GM23338 (cell line): ENCODE data around the gene DUSP11. TPM values are rescaled to one million over a fixed set of nuclear protein-coding genes. Genes with fewer than 3 reads are reported as not detected.

Source experiments
- ATAC-seq: fragments of 200-7000 bp; cut with Tn5 transposase; 3 replicates; pipeline ENCODE4 v1.9.1; 2020
- DNase-seq: peaks from one replicate; pipeline ENCODE4 v3.0.0-alpha.2; 2015; ENCODE audit warnings: low spot score
- H2AFZ ChIP-seq: fragments of 200-600 bp; sonication (generic); 2 replicates; pipeline ENCODE4 v1.8.0; 2016; ENCODE audit warnings: antibody characterized with exemption, mild to moderate bottlenecking, moderate library complexity
- H3F3A ChIP-seq: fragments of 200-600 bp; sonication (generic); replicated peaks from 2 replicates; pipeline ENCODE4 v1.8.0; 2017; ENCODE audit warnings: antibody characterized with exemption, mixed run types, low read depth
- H3K27ac ChIP-seq: fragments of 200-600 bp; sonication (generic); 2 replicates; pipeline ENCODE4 v1.6.1; 2016; ENCODE audit warnings: low read depth
- H3K27me3 ChIP-seq: fragments of 200-600 bp; sonication (generic); 2 replicates; pipeline ENCODE4 v1.8.0; 2016; ENCODE audit warnings: mild to moderate bottlenecking, mixed run types, moderate library complexity; ENCODE audit not compliant: insufficient read depth
- H3K36me3 ChIP-seq: fragments of 200-600 bp; sonication (generic); 2 replicates; pipeline ENCODE4 v1.8.0; 2016; ENCODE audit warnings: mild to moderate bottlenecking; ENCODE audit not compliant: insufficient read depth
- H3K4me1 ChIP-seq: fragments of 200-600 bp; sonication (generic); 2 replicates; pipeline ENCODE4 v1.8.0; 2016; ENCODE audit warnings: mild to moderate bottlenecking, moderate library complexity; ENCODE audit not compliant: insufficient read depth
- H3K4me2 ChIP-seq: fragments of 200-600 bp; sonication (generic); 2 replicates; pipeline ENCODE4 v1.7.1; 2017; ENCODE audit warnings: mixed run types
- H3K4me3 ChIP-seq: fragments of 200-600 bp; sonication (generic); 2 replicates; pipeline ENCODE4 v1.6.1; 2016; ENCODE audit warnings: mixed run types
- H3K79me2 ChIP-seq: fragments of 200-600 bp; sonication (generic); replicated peaks from 2 replicates; pipeline ENCODE4 v1.8.0; 2017; ENCODE audit warnings: mild to moderate bottlenecking; ENCODE audit not compliant: insufficient read depth
- H3K9me2 ChIP-seq: fragments of 200-600 bp; sonication (generic); 2 replicates; pipeline ENCODE4 v1.8.0; 2017; ENCODE audit not compliant: insufficient read depth
- H4K20me1 ChIP-seq: fragments of 200-600 bp; sonication (generic); replicated peaks from 2 replicates; pipeline ENCODE4 v1.8.0; 2017; ENCODE audit warnings: mild to moderate bottlenecking; ENCODE audit not compliant: insufficient read depth
- H3K27ac Mint-ChIP-seq: 2 replicates; pipeline ENCODE4 v1.8.0; 2020; ENCODE audit warnings: inconsistent platforms, mild to moderate bottlenecking, moderate library complexity, mixed read lengths
- H3K27me3 Mint-ChIP-seq: 3 replicates; pipeline ENCODE4 v1.8.0; 2022; ENCODE audit warnings: low read depth, mild to moderate bottlenecking, moderate library complexity, mixed read lengths, inconsistent platforms; ENCODE audit not compliant: insufficient read depth, poor library complexity
- H3K36me3 Mint-ChIP-seq: 3 replicates; pipeline ENCODE4 v1.8.0; 2021; ENCODE audit warnings: low read depth, mild to moderate bottlenecking, inconsistent platforms, moderate library complexity, mixed read lengths
- H3K4me1 Mint-ChIP-seq: 3 replicates; pipeline ENCODE4 v1.8.0; 2020; ENCODE audit warnings: mild to moderate bottlenecking, inconsistent platforms, mixed read lengths
- H3K4me3 Mint-ChIP-seq: 3 replicates; pipeline ENCODE4 v1.8.0; 2021; ENCODE audit warnings: moderate library complexity, mild to moderate bottlenecking, inconsistent platforms, mixed read lengths
- H3K9me3 Mint-ChIP-seq: 3 replicates; pipeline ENCODE4 v1.8.0; 2020; ENCODE audit warnings: moderate library complexity, mild to moderate bottlenecking, inconsistent platforms, mixed read lengths
- CREB1 ChIP-seq: fragments of 250-450 bp; sonication (Bioruptor Pico); IDR thresholded peaks from 2 replicates; pipeline ENCODE4 v1.5.0; 2020; ENCODE audit warnings: low read depth, mild to moderate bottlenecking, moderate library complexity
- CTCF ChIP-seq, 2 experiments: fragments of 200-600 bp in 1 of 2; sonication (generic) in 1 of 2; conservative IDR thresholded peaks; 2 replicates each; pipeline versions ENCODE4 v1.5.1 to v1.6.1; 2016 to 2017; ENCODE audit warnings: antibody characterized with exemption in 2 of 2, low read depth in 2 of 2, mild to moderate bottlenecking in 2 of 2, moderate library complexity in 1 of 2
- EZH2phosphoT487 ChIP-seq: fragments of 200-600 bp; sonication (generic); IDR thresholded peaks from one replicate; pipeline ENCODE4 v1.8.1; 2018; ENCODE audit warnings: antibody characterized with exemption; ENCODE audit not compliant: unreplicated experiment
- NANOG ChIP-seq: IDR thresholded peaks from 2 replicates; pipeline ENCODE4 v1.6.1; 2016; ENCODE audit warnings: antibody characterized with exemption, borderline replicate concordance
- POLR2AphosphoS5 ChIP-seq: IDR thresholded peaks from 2 replicates; pipeline ENCODE4 v1.6.1; 2016; ENCODE audit warnings: antibody characterized with exemption, low read depth
- REST ChIP-seq: IDR thresholded peaks from one replicate; pipeline ENCODE4 v1.6.1; 2018; ENCODE audit warnings: antibody characterized with exemption; ENCODE audit not compliant: unreplicated experiment
- ZNF114 ChIP-seq: fragments of 250-450 bp; sonication (Bioruptor Pico); IDR thresholded peaks from 2 replicates; pipeline ENCODE4 v1.5.0; 2020; ENCODE audit warnings: mild to moderate bottlenecking, moderate library complexity
- ZNF462 ChIP-seq: fragments of 250-450 bp; sonication (Bioruptor Pico); IDR thresholded peaks from 2 replicates; pipeline ENCODE4 v1.5.0; 2020; ENCODE audit warnings: mild to moderate bottlenecking, moderate library complexity
- polyA plus RNA-seq: library from polyadenylated mRNA; unstranded; fragments of >200 nt; fragmentation: Nextera tagmentation; extraction: Ambion mirVana; gene quantifications from 2 replicates; pipeline ENCODE4 v1.2.1, GENCODE V29; 2016
- total RNA-seq: library from RNA; depleted of rRNA; stranded (reverse); fragments of >200 nt; shearing (Covaris generic); gene quantifications from 2 replicates; pipeline ENCODE4 v1.2.3, GENCODE V29; 2014

Gene DUSP11
- total and polyA plus RNA-seq, 2 experiments from 2014 or later, result 21.0 to 23.3 TPM

GRCh38 chr2:73764945-73765344 is 15.0 kb downstream of the DUSP11 start:
- H3K36me3 Mint-ChIP-seq, result peaks cover 44% of the 10 kb centered on the region
- Histone ChIP-seq H3K27me3 (no peaks in the 10 kb centered on the region), H3K4me1 (no peaks in the 10 kb centered on the region), H2AFZ (no peak overlapping the region), H3F3A (no peaks in the 10 kb centered on the region), H3K4me2 (no peak overlapping the region), H3K36me3 (peaks cover 21% of the 10 kb centered on the region), H3K9me2 (no peaks in the 10 kb centered on the region), H3K27ac (no peak overlapping the region), H3K4me3 (no peak overlapping the region), H3K79me2 (no peaks in the 10 kb centered on the region), H4K20me1 (peaks cover 5% of the 10 kb centered on the region)
- no peaks in the 10 kb centered on the region for H3K27me3 Mint-ChIP-seq
- ATAC-seq, result no peak
- H3K9me3 Mint-ChIP-seq, result no peaks in the 10 kb centered on the region
- no peaks in the 10 kb centered on the region for H3K4me1 Mint-ChIP-seq
- DNase-seq, result no peak
- H3K4me3 Mint-ChIP-seq, result no peak overlapping the region
- H3K27ac Mint-ChIP-seq, result no peak overlapping the region
- TF ChIP-seq EZH2phosphoT487, result no peak

GRCh38 chr2:73762571-73762970 is 17.3 kb downstream of the DUSP11 start:
- Mint-ChIP-seq H3K9me3 (no peaks in the 10 kb centered on the region), H3K27ac (no peak overlapping the region), H3K36me3 (peaks cover 36% of the 10 kb centered on the region), H3K4me3 (no peak overlapping the region), H3K27me3 (no peaks in the 10 kb centered on the region), H3K4me1 (no peaks in the 10 kb centered on the region)
- no peak overlapping the region for H2AFZ ChIP-seq
- H3K36me3 ChIP-seq, result peaks cover 12% of the 10 kb centered on the region
- ATAC-seq (no peak), DNase-seq (no peak)
- no peaks in the 10 kb centered on the region for H3F3A ChIP-seq
- no peaks in the 10 kb centered on the region for H3K27me3 ChIP-seq
- no peak for TF ChIP-seq ZNF114
- no peak for TF ChIP-seq CREB1 (CRISPR knock-in tag)
- TF ChIP-seq POLR2AphosphoS5, result no peak
- no peak for TF ChIP-seq ZNF462 (CRISPR knock-in tag)
- no peak for TF ChIP-seq REST
- no peak for TF ChIP-seq CTCF (conservative IDR thresholded peaks at IDR 0.05; ENCODE audit: low read depth in 2 of 2)
- TF ChIP-seq NANOG, result no peak
- TF ChIP-seq EZH2phosphoT487, result no peak
- H3K4me2 ChIP-seq, result no peak overlapping the region
- no peak overlapping the region for H3K4me3 ChIP-seq
- H3K79me2 ChIP-seq, result no peaks in the 10 kb centered on the region
- no peaks in the 10 kb centered on the region for H3K9me2 ChIP-seq
- no peaks in the 10 kb centered on the region for H3K4me1 ChIP-seq
- H3K27ac ChIP-seq, result no peak overlapping the region
- H4K20me1 ChIP-seq, result peaks cover 3% of the 10 kb centered on the region; the same call in 1 of the 2 replicates
